Measurements from ENCODE around the gene ABLIM1.

- no peak for TF ChIP-seq POLR2A (IDR thresholded peaks at IDR 0.05)
- TF ChIP-seq CTCF (IDR thresholded peaks at IDR 0.05) = no peak
Observed at GRCh38 chr10:114609518-114610426, 48.3 kb downstream of the ABLIM1 start.

Measured in transverse colon (tissue), 3 donors.